Neuronal stem cell (in vitro differentiated cells): ENCODE results near the gene A4GALT.
"Not testable (repeated sequence)": the region's sequence is repeated elsewhere in the genome, so short reads cannot be mapped to it uniquely, and the experiment has no call there.

Experiments used
- DNase-seq: peaks from one replicate; pipeline ENCODE4 v3.0.0-alpha.2; 2013; ENCODE audit warnings: low spot score
- H2AFZ ChIP-seq: one replicate; pipeline ENCODE4 v1.6.1; 2013; ENCODE audit warnings: mild to moderate bottlenecking, low read length, inconsistent platforms
- H2AK5ac ChIP-seq: 2 replicates; pipeline ENCODE4 v1.6.1; 2013; ENCODE audit warnings: low read depth, mild to moderate bottlenecking, inconsistent platforms, low read length, moderate library complexity, mixed read lengths
- H2BK120ac ChIP-seq: 2 replicates; pipeline ENCODE4 v1.6.1; 2013; ENCODE audit warnings: low read depth, mild to moderate bottlenecking, inconsistent platforms, low read length, moderate library complexity, mixed read lengths
- H2BK12ac ChIP-seq: one replicate; pipeline ENCODE4 v1.6.1; 2013; ENCODE audit warnings: low read length, inconsistent platforms
- H2BK15ac ChIP-seq: 2 replicates; pipeline ENCODE4 v1.6.1; 2013; ENCODE audit warnings: mild to moderate bottlenecking, low read length, inconsistent platforms, mixed read lengths
- H2BK5ac ChIP-seq: one replicate; pipeline ENCODE4 v1.6.1; 2013; ENCODE audit warnings: inconsistent platforms, mild to moderate bottlenecking, low read length, moderate library complexity
- H3K14ac ChIP-seq: one replicate; pipeline ENCODE4 v1.6.1; 2013; ENCODE audit warnings: low read length, inconsistent platforms
- H3K18ac ChIP-seq: 2 replicates; pipeline ENCODE4 v1.6.1; 2013; ENCODE audit warnings: low read length, inconsistent platforms
- H3K23ac ChIP-seq: 2 replicates; pipeline ENCODE4 v1.6.1; 2013; ENCODE audit warnings: low read depth, mild to moderate bottlenecking, mixed read lengths, low read length, inconsistent platforms; ENCODE audit not compliant: poor library complexity
- H3K27ac ChIP-seq: replicated peaks from 3 replicates; pipeline ENCODE4 v1.5.1; 2013; ENCODE audit warnings: low read length, inconsistent platforms
- H3K27me3 ChIP-seq, 3 experiments: 2 replicates each; pipeline ENCODE4 v1.6.1; 2013; ENCODE audit warnings: low read length in 3 of 3, mild to moderate bottlenecking in 2 of 3, inconsistent platforms in 1 of 3, low read depth in 1 of 3, mixed read lengths in 1 of 3, moderate library complexity in 1 of 3; ENCODE audit not compliant: control insufficient read depth in 3 of 3, insufficient read depth in 3 of 3
- H3K36me3 ChIP-seq, 2 donors: replicated peaks in 1 of 2; 2 replicates each; pipeline ENCODE4 v1.6.1; 2013; ENCODE audit warnings: low read length in 2 of 2; ENCODE audit not compliant: control insufficient read depth in 2 of 2, insufficient read depth in 2 of 2
- H3K4ac ChIP-seq: 2 replicates; pipeline ENCODE4 v1.6.1; 2013; ENCODE audit warnings: inconsistent platforms, mild to moderate bottlenecking, low read length, moderate library complexity
- H3K4me1 ChIP-seq, 2 donors: 1 replicate in 1 of 2; 2 replicates in 1 of 2; pipeline ENCODE4 v1.6.1; 2013; ENCODE audit warnings: low read length in 2 of 2, low read depth in 1 of 2; ENCODE audit not compliant: control insufficient read depth in 2 of 2, insufficient read depth in 1 of 2
- H3K4me2 ChIP-seq: one replicate; pipeline ENCODE4 v1.6.1; 2013; ENCODE audit warnings: mild to moderate bottlenecking, low read length, inconsistent platforms; ENCODE audit not compliant: insufficient read depth, poor library complexity, severe bottlenecking
- H3K4me3 ChIP-seq, 2 donors: 2 replicates each; pipeline ENCODE4 v1.5.1; 2013; ENCODE audit warnings: low read length in 2 of 2, mild to moderate bottlenecking in 2 of 2, inconsistent platforms in 1 of 2, moderate library complexity in 1 of 2
- H3K79me1 ChIP-seq: one replicate; pipeline ENCODE4 v1.6.1; 2013; ENCODE audit warnings: low read depth, mild to moderate bottlenecking, inconsistent platforms, low read length, moderate library complexity
- H3K9ac ChIP-seq: one replicate; pipeline ENCODE4 v1.6.1; 2013; ENCODE audit warnings: mild to moderate bottlenecking, low read depth, low read length, inconsistent platforms; ENCODE audit not compliant: poor library complexity
- H3K9me3 ChIP-seq, 2 donors: replicated peaks in 1 of 2; 2 replicates each; pipeline versions ENCODE3 to v1.6.1; 2013; ENCODE audit warnings: low read length in 2 of 2, mild to moderate bottlenecking in 2 of 2, inconsistent platforms in 1 of 2, low read depth in 1 of 2, mixed read lengths in 1 of 2, moderate library complexity in 1 of 2; ENCODE audit not compliant: control insufficient read depth in 2 of 2, insufficient read depth in 1 of 2
- H4K8ac ChIP-seq: one replicate; pipeline ENCODE4 v1.6.1; 2013; ENCODE audit warnings: low read depth, mild to moderate bottlenecking, inconsistent platforms, low read length, moderate library complexity
- H4K91ac ChIP-seq: one replicate; pipeline ENCODE4 v1.6.1; 2013; ENCODE audit warnings: low read length, low read depth, mild to moderate bottlenecking, inconsistent platforms; ENCODE audit not compliant: poor library complexity
- WGBS, 2 donors: extraction: QIAGEN DNeasy Blood & Tissue Kit; methylation state at CpG; one replicate each; pipeline ENCODE4 v1.1.7; 2013; ENCODE audit warnings: missing lambda C conversion rate in 2 of 2, mixed read lengths in 1 of 2; ENCODE audit not compliant: insufficient read length in 2 of 2, insufficient replicate concordance in 1 of 2; ENCODE audit errors: extremely low coverage in 2 of 2; 5-methylcytosine and 5-hydroxymethylcytosine counted together

Gene A4GALT

GRCh38 chr22:42680648-42681047 is 40.0 kb downstream of the A4GALT start:
- Histone ChIP-seq H2BK12ac (no peak overlapping the region), H3K23ac (no peak overlapping the region), H3K14ac (no peak overlapping the region), H2BK5ac (no peak overlapping the region), H4K91ac (no peak overlapping the region), H3K27ac (no peak overlapping the region), H2AFZ (no peak overlapping the region), H3K36me3 (no peaks in the 10 kb centered on the region), H3K79me1 (no peaks in the 10 kb centered on the region), H3K4me3 (no peak overlapping the region), H3K4ac (no peak overlapping the region), H3K9ac (no peak overlapping the region), H2BK120ac (no peak overlapping the region), H2BK15ac (no peak overlapping the region), H3K4me1 (no peaks in the 10 kb centered on the region), H3K27me3 (peaks cover 0 to 25% (median 0%) of the 10 kb centered on the region in 3 experiments), H3K4me2 (no peak overlapping the region), H3K18ac (no peak overlapping the region), H4K8ac (no peak overlapping the region), H2AK5ac (peak overlapping the region; percentile 12), H3K9me3 (peaks cover 4 to 5% of the 10 kb centered on the region in 2 donors)
- DNase-seq, result no peak
- WGBS, 2 donors, result 100% methylated on average over 3 of the region's 8 CpGs; no CpG with 5 or more reads in 1 of the 2 donors

- no peak overlapping the region for H3K14ac ChIP-seq
- no peak overlapping the region for H3K4ac ChIP-seq
- H2BK5ac ChIP-seq, result no peak overlapping the region
- H3K18ac ChIP-seq, result no peak overlapping the region
- H3K27me3 ChIP-seq, result peaks cover 0 to 25% (median 0%) of the 10 kb centered on the region in 3 experiments
- no peak overlapping the region for H3K23ac ChIP-seq
- no peak overlapping the region for H3K9ac ChIP-seq
- peaks cover 4 to 5% of the 10 kb centered on the region in 2 donors for H3K9me3 ChIP-seq
- H3K4me1 ChIP-seq, result no peaks in the 10 kb centered on the region
- H3K36me3 ChIP-seq, result no peaks in the 10 kb centered on the region
- H2BK120ac ChIP-seq, result no peak overlapping the region
- no peak overlapping the region for H3K27ac ChIP-seq
- no peak overlapping the region for H4K91ac ChIP-seq
- no peak overlapping the region for H4K8ac ChIP-seq
- H2AK5ac ChIP-seq, result no peak overlapping the region
- H3K4me2 ChIP-seq, result no peak overlapping the region
- no CpG with 5 or more reads among the region's 4 CpGs for WGBS, 2 donors
- H3K79me1 ChIP-seq, result no peaks in the 10 kb centered on the region
- H2AFZ ChIP-seq, result no peak overlapping the region
- no peak overlapping the region for H2BK12ac ChIP-seq
- DNase-seq, result no peak
- H2BK15ac ChIP-seq, result no peak overlapping the region
- no peak overlapping the region for H3K4me3 ChIP-seq
These were observed 41.0 kb downstream of the A4GALT start for GRCh38 chr22:42679691-42680090.

GRCh38 chr22:42678894-42679293 is 41.8 kb downstream of the A4GALT start:
- no peak overlapping the region for H3K23ac ChIP-seq
- no peak overlapping the region for H3K4ac ChIP-seq
- H2BK12ac ChIP-seq, result no peak overlapping the region
- H2BK120ac ChIP-seq, result no peak overlapping the region
- H2AK5ac ChIP-seq, result no peak overlapping the region
- no peaks in the 10 kb centered on the region for H3K79me1 ChIP-seq
- no peaks in the 10 kb centered on the region for H3K36me3 ChIP-seq
- DNase-seq, result no peak
- no peaks in the 10 kb centered on the region for H3K4me1 ChIP-seq
- no peak overlapping the region for H3K4me3 ChIP-seq
- no peak overlapping the region for H3K9ac ChIP-seq
- no peak overlapping the region for H3K14ac ChIP-seq
- peaks cover 0 to 19% (median 0%) of the 10 kb centered on the region in 3 experiments for H3K27me3 ChIP-seq
- no peak overlapping the region for H3K27ac ChIP-seq
- no peak overlapping the region for H2BK5ac ChIP-seq
- no peak overlapping the region for H4K8ac ChIP-seq
- no peak overlapping the region for H2AFZ ChIP-seq
- H4K91ac ChIP-seq, result no peak overlapping the region
- H3K4me2 ChIP-seq, result no peak overlapping the region
- no peak overlapping the region for H3K18ac ChIP-seq
- no CpG with 5 or more reads among the region's 1 CpG for WGBS, 2 donors
- no peak overlapping the region for H2BK15ac ChIP-seq
- H3K9me3 ChIP-seq, result peaks cover 4 to 5% of the 10 kb centered on the region in 2 donors

- no CpG with 5 or more reads among the region's 4 CpGs for WGBS, 2 donors
- H3K23ac ChIP-seq, H3K27me3 ChIP-seq, H3K9me3 ChIP-seq, H2AK5ac ChIP-seq, H3K9ac ChIP-seq, H2AFZ ChIP-seq, H2BK5ac ChIP-seq, H3K18ac ChIP-seq, H3K79me1 ChIP-seq, H3K4ac ChIP-seq, H2BK120ac ChIP-seq, H2BK12ac ChIP-seq, H3K27ac ChIP-seq, H4K91ac ChIP-seq, H3K14ac ChIP-seq, H4K8ac ChIP-seq, H2BK15ac ChIP-seq, DNase-seq, H3K36me3 ChIP-seq, H3K4me2 ChIP-seq, H3K4me1 ChIP-seq, H3K4me3 ChIP-seq: not testable (repeated sequence)
These were observed 42.7 kb downstream of the A4GALT start for GRCh38 chr22:42677936-42678335.
